ENCODE data around the gene FGA.

FGA gene

GRCh38 chr4:154616287-154616686 lies 25.7 kb upstream of the FGA start:
- ATAC-seq (replicated peaks) (no peak), DNase-seq (no peak)
- Mint-ChIP-seq H3K27ac (no peak overlapping the region), H3K27me3 (peaks cover 0 to 7% of the 10 kb centered on the region in 2 donors), H3K9me3 (no peaks in the 10 kb centered on the region), H3K4me3 (no peak overlapping the region), H3K36me3 (ENCODE audit: insufficient read depth) (no peaks in the 10 kb centered on the region), H3K4me1 (ENCODE audit: low read depth in 2 of 2) (no peaks in the 10 kb centered on the region)

DNA sequence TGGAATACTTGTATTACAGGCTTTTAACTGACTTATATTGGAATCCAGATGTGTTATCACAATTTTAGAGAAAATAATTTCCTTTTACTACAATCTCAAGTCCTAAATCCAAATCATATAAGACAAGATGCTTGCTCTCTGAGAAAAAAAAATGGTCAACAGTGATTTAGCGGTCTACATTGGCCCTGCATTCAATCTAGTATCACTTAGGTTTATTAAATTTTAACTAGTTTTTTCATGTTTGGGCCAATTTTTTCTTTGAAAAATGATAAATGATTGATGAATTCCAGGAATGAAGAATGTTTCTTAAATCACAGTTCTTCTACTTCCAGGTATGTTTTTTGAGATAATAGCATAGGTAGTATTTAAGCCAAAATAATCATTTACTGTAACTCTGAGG lies 24.7 kb upstream of the FGA start:
- no peak for ATAC-seq (replicated peaks)

GRCh38 chr4:154614306-154614705 lies 23.8 kb upstream of the FGA start:
- no peaks in the 10 kb centered on the region for H3K4me1 Mint-ChIP-seq (ENCODE audit: low read depth in 2 of 2)
- no peaks in the 10 kb centered on the region for H3K9me3 Mint-ChIP-seq
- no peak overlapping the region for H3K4me3 Mint-ChIP-seq
- no peak overlapping the region for H3K27ac Mint-ChIP-seq
- peaks cover 6 to 17% of the 10 kb centered on the region in 2 donors for H3K27me3 Mint-ChIP-seq
- no peak for ATAC-seq (replicated peaks)
- no peak for DNase-seq
- H3K36me3 Mint-ChIP-seq (ENCODE audit: insufficient read depth) = no peaks in the 10 kb centered on the region

More for the DNA sequence above, 24.7 kb upstream of the FGA start:
- DNase-seq = no peak
- H3K4me1 Mint-ChIP-seq (ENCODE audit: low read depth in 2 of 2) = no peaks in the 10 kb centered on the region
- H3K4me3 Mint-ChIP-seq = no peak overlapping the region
- peaks cover 0 to 8% of the 10 kb centered on the region in 2 donors for H3K27me3 Mint-ChIP-seq
- no peaks in the 10 kb centered on the region for H3K36me3 Mint-ChIP-seq (ENCODE audit: insufficient read depth)
- no peaks in the 10 kb centered on the region for H3K9me3 Mint-ChIP-seq
- H3K27ac Mint-ChIP-seq = no peak overlapping the region

- H3K9me3 Mint-ChIP-seq = no peaks in the 10 kb centered on the region
- ATAC-seq (replicated peaks) (no peak), DNase-seq (no peak)
- no peaks in the 10 kb centered on the region for H3K36me3 Mint-ChIP-seq (ENCODE audit: insufficient read depth)
- no peak within 1 kb of the TSS for H3K27ac Mint-ChIP-seq
- no peak within 1 kb of the TSS for H3K4me3 Mint-ChIP-seq
- peaks cover 15 to 29% of the 10 kb centered on the region in 2 donors for H3K27me3 Mint-ChIP-seq
- H3K4me1 Mint-ChIP-seq (ENCODE audit: low read depth in 2 of 2) = no peaks in the 10 kb centered on the region
Measured at GRCh38 chr4:154612472-154613414, 22.2 kb upstream of the FGA start, which contains the start of gene FGG. FGG (minus strand) TSS chr4:154612656; CDS start chr4:154612609, 47 bp downstream.

DNA sequence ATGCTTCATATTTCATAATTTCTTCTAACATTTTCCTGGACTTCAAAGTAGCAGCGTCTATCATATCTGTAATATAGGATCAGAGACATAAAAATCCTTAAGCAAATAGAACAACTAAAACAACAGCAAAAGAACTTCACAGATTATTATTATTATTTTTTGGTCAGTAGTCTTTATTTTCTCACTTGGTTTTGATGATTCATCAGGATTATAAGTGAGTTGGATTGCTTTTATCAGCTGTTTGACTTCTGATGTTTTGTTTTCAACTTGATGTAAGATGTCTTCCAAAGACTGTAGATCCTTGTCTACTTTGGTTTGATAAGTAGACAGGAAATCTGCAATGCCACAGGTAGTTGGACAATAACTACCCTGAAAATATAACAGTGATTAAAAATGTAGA lies 21.3 kb upstream of the FGA start:
- H3K9me3 Mint-ChIP-seq = no peaks in the 10 kb centered on the region
- H3K36me3 Mint-ChIP-seq (ENCODE audit: insufficient read depth) = no peaks in the 10 kb centered on the region
- ATAC-seq (replicated peaks) = no peak

GRCh38 chr4:154610582-154610981 lies 20.0 kb upstream of the FGA start:
- Mint-ChIP-seq H3K27ac (no peak overlapping the region), H3K36me3 (ENCODE audit: insufficient read depth) (no peaks in the 10 kb centered on the region), H3K9me3 (no peaks in the 10 kb centered on the region), H3K4me3 (no peak overlapping the region), H3K27me3 (peaks cover 15 to 39% of the 10 kb centered on the region in 2 donors), H3K4me1 (ENCODE audit: low read depth in 2 of 2) (no peaks in the 10 kb centered on the region)
- DNase-seq (no peak), ATAC-seq (replicated peaks) (no peak)

More for the DNA sequence above, 21.3 kb upstream of the FGA start:
- Mint-ChIP-seq H3K27ac (no peak overlapping the region), H3K27me3 (peaks cover 15 to 29% of the 10 kb centered on the region in 2 donors), H3K4me3 (no peak overlapping the region), H3K4me1 (ENCODE audit: low read depth in 2 of 2) (no peaks in the 10 kb centered on the region)
- no peak for DNase-seq

DNA sequence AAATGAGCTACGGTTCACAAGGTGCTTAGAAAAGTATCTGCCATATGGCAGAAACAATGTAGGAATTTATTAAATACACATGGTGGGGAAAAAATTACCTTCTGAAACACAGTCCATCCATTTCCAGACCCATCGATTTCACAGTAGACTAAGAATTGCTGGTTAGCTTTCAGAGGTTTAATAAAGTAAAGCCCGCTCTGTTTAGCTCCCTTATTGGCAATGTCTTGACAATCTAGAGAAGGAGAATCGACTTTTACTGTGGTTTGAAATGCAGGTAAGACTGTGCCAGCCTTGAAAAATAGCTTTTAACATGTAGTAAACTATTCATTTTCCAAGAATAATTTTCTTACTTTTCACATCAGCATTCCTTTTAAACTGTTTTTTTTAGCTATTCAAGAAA lies 19.0 kb upstream of the FGA start:
- Mint-ChIP-seq H3K27me3 (peaks cover 15 to 47% of the 10 kb centered on the region in 2 donors), H3K36me3 (ENCODE audit: insufficient read depth) (no peaks in the 10 kb centered on the region), H3K4me3 (no peak overlapping the region), H3K27ac (no peak overlapping the region), H3K4me1 (ENCODE audit: low read depth in 2 of 2) (no peaks in the 10 kb centered on the region), H3K9me3 (no peaks in the 10 kb centered on the region)
- ATAC-seq (replicated peaks) (no peak), DNase-seq (no peak)

GRCh38 chr4:154608361-154609252 lies 18.1 kb upstream of the FGA start:
- DNase-seq (no peak), ATAC-seq (replicated peaks) (no peak)
- H3K27me3 Mint-ChIP-seq = peaks cover 15 to 48% of the 10 kb centered on the region in 2 donors
- no peak overlapping the region for H3K27ac Mint-ChIP-seq
- H3K36me3 Mint-ChIP-seq (ENCODE audit: insufficient read depth) = no peaks in the 10 kb centered on the region
- no peak overlapping the region for H3K4me3 Mint-ChIP-seq
- H3K9me3 Mint-ChIP-seq = no peaks in the 10 kb centered on the region
- H3K4me1 Mint-ChIP-seq (ENCODE audit: low read depth in 2 of 2) = no peaks in the 10 kb centered on the region

DNA sequence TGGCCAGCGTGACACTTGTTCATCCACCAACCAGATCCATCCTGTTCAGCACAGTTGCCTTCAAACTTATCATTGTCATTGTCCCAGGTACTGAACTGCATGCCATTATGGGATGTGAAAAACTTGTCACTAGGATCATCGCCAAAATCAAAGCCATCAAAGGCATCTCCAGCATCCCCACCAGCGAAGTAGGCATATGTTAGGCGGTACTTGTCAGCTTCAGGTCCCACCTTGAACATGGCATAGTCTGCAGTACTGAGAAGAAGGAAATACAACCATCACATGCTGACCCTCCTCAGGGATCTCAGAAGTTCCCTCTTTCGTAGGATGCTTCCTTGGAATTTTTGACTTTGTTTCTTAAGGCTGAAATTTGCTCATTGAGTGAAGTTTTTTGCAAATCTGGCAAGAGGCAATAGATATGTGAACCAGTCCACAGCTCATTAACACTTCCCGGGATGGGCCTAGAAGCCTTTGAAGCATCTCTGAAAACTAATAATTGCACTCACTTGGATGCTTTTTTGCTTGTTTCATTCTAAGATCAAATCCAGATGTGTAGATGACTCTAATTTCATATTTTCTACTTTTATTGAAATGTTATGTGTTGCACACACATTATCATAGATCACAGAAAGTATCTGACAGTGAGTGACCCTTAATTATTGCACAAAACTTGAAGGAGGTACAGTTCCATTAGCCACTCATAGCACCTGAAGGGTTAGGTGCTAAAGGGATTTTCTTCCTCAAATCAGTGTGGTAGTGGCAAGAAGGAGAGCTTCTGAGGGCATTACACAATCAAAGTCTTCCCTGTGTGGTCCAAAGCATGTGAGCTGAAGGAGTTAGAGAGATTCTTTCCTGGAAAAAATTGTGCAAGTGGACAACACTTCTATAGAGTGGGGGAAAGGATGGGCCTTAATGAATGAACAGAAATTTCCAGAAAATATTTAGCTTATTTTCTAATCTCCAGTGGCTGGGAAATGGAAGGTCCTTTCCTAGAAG lies 16.5 kb upstream of the FGA start:
- Mint-ChIP-seq H3K4me1 (ENCODE audit: low read depth in 2 of 2) (no peaks in the 10 kb centered on the region), H3K27ac (no peak overlapping the region), H3K36me3 (ENCODE audit: insufficient read depth) (no peaks in the 10 kb centered on the region), H3K27me3 (peaks cover 29 to 57% of the 10 kb centered on the region in 2 donors), H3K4me3 (no peak overlapping the region), H3K9me3 (no peaks in the 10 kb centered on the region)
- no peak for ATAC-seq (replicated peaks)
- DNase-seq = no peak

GRCh38 chr4:154604696-154605200 lies 14.2 kb upstream of the FGA start:
- H3K27ac Mint-ChIP-seq = no peak overlapping the region
- peaks cover 50 to 62% of the 10 kb centered on the region in 2 donors for H3K27me3 Mint-ChIP-seq
- ATAC-seq (replicated peaks) (no peak), DNase-seq (no peak)
- H3K4me1 Mint-ChIP-seq (ENCODE audit: low read depth in 2 of 2) = no peaks in the 10 kb centered on the region
- no peak overlapping the region for H3K4me3 Mint-ChIP-seq
- no peaks in the 10 kb centered on the region for H3K9me3 Mint-ChIP-seq
- H3K36me3 Mint-ChIP-seq (ENCODE audit: insufficient read depth) = no peaks in the 10 kb centered on the region

DNA sequence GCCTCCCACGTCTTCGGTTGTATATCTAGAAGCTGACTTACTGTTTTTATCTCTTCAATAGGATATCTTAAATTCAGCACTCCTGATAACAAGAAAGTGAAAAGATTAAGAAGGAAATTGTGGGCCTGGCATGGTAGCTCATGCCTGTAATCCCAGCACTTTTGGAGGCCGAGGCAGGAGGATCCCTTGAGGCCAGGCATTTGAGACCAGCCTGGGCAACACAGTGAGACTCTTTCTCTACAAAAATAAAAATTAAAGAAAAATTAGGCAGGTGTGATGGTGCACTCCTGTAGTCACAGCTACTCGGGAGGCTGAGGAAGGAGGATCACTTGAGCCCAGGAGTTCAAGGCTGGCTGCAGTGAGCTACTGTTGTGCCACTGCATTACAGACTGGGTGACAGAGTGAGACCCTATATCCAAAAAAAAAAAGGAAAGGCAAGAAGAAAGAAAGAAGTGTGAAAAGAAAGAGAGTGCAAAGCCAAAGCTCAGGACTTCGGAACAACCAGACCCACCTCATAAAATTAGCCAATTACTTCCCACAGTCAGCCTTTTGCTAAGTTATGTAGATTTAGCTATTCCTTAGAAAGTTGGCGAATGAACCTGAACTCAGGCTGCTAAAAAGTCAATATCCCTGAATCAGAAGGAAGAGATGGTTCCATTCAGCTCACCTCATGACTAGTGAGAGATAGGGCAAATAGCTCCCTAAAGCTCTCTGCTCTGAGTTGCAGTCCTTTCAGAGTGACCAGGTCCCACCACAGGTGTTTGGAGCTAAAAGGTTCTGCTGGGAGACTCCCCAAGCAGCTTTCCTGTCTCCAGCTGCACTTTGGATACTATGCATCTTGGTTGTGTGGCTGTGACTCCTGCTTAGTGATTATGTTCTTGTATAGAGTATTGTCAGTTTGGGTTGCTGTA lies 12.7 kb upstream of the FGA start:
- no peak for DNase-seq
- no peak overlapping the region for H3K27ac Mint-ChIP-seq
- ATAC-seq (replicated peaks) = no peak
- no peaks in the 10 kb centered on the region for H3K4me1 Mint-ChIP-seq (ENCODE audit: low read depth in 2 of 2)
- no peak overlapping the region for H3K4me3 Mint-ChIP-seq
- H3K27me3 Mint-ChIP-seq = peaks cover 38 to 47% of the 10 kb centered on the region in 2 donors
- H3K36me3 Mint-ChIP-seq (ENCODE audit: insufficient read depth) = no peaks in the 10 kb centered on the region
- H3K9me3 Mint-ChIP-seq = no peaks in the 10 kb centered on the region

Measured in effector memory CD8-positive, alpha-beta T cell (primary cell).